GM18526 (cell line): Measurements from ENCODE around the gene NPR1.

Experiments used
- POLR2A ChIP-seq: IDR thresholded peaks from 3 replicates; pipeline ENCODE4 v1.6.1; 2011; ENCODE audit not compliant: insufficient read length; ENCODE audit errors: extremely low read depth

NPR1 gene

DNA sequence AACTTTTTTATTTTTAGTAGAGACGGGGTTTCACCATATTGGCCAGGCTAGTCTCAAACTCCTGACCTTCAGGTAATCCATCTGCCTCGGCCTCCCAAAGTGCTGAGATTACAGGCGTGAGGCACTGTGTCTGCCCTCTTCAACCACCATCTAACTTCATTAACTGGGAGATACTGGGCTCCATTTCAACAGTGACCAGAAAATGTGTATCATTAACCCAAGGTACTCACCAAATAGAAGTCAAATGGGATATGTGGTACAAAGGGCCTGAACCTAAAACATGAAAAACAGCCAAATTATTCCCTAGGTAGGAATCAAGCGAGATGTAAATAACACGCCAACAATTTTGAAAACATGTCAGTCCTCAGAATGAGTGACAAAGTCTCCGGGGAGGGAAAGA, 8.9 kb upstream of the NPR1 start:
- no peak for TF ChIP-seq POLR2A

GRCh38 chr1:153670257-153670858, 8.1 kb upstream of the NPR1 start:
- no peak for TF ChIP-seq POLR2A

DNA sequence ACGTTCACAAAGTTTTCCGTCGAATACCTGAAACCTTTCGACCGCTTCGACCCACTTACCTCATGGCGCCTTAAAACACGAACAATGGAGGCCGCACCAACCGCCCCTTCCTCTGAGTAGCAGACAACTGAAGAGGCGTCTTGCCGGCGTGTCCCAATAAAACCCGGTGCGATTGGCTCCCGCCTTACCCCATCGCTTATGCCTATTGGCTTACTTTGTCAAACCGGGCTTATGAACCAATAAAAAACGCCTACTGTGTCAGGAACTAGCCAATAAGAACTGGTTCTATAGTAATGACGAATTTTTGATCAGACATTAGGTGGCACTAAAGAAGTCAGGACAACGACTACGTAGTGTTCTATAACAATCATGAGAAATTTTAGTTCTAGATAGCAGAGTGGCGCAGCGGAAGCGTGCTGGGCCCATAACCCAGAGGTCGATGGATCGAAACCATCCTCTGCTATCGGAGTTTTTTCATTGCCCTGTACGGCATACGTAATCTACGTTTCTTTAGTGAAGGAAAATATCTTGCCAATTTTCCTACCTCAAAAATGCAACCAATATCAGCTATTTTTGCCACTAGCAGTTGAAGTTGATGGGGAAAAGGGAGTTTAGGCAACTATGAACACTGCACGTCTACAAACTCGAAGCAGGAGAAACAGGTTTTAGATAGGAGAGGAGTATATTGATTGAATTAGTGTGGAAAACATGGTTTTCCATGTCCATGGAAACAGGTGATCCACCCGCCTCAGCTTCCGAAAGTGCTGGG, 7.4 kb upstream of the NPR1 start, which contains the start of gene ILF2:
ILF2 (minus strand) TSS at position 135 of the 769 bp plus-strand sequence; CDS start at position 64, 71 bp downstream.
- peak; percentile 82 for TF ChIP-seq POLR2A

DNA sequence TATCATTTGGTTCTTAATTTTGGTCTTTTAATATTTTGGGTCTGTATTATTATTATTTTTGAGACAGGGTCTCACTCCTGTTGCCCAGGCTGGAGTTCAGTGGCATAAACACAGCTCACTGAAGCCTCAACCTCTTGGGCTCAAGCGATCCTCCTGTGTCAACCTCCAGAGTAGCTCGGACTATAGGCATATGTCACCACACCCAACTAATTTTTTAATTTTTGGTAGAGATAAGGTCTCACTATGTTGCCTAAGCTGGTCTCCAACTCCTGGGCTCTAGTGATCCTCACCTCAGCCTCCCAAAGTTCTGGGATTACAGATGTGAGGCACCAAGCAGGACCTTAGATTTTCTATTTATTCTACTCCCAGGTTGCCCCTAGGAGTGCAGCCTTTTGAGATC, 5.0 kb upstream of the NPR1 start:
- TF ChIP-seq POLR2A: no peak

DNA sequence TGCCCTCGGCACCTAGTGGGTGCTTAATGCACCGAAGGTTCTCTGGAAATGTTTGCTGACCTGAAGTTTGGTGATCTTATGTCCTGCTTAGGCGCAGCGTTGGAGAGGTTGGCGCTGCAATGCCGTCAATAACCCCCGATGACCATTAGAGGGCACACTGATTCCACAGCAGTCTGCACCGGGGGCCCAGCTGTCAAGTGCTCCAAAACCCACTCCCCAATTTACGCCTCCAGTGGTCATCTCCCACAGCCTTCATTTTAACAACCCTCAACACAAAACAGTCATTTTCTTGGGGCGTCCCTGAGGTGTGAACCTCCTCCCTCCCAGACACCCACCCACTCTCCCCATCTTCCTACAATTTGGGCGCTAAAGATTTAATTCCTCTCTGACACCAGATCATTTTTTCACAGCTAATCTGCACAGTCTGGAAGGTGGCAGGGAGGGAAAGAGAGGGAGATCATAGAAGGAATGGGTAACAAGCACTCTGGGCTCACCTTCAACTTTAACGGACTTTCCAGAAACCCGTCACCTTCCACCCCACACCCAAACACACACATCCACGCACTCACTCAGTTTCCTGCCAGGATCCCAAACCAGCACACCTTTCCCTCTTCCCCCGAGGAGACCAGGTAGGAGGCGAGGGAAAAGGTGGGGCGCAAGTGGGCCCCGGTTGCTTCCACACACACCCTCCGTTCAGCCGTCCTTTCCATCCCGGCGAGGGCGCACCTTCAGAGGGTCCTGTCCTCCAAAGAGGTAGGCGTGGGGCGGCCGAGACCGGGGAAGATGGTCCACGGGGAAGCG, 570 bp upstream of the NPR1 start:
- TF ChIP-seq POLR2A: no peak

DNA sequence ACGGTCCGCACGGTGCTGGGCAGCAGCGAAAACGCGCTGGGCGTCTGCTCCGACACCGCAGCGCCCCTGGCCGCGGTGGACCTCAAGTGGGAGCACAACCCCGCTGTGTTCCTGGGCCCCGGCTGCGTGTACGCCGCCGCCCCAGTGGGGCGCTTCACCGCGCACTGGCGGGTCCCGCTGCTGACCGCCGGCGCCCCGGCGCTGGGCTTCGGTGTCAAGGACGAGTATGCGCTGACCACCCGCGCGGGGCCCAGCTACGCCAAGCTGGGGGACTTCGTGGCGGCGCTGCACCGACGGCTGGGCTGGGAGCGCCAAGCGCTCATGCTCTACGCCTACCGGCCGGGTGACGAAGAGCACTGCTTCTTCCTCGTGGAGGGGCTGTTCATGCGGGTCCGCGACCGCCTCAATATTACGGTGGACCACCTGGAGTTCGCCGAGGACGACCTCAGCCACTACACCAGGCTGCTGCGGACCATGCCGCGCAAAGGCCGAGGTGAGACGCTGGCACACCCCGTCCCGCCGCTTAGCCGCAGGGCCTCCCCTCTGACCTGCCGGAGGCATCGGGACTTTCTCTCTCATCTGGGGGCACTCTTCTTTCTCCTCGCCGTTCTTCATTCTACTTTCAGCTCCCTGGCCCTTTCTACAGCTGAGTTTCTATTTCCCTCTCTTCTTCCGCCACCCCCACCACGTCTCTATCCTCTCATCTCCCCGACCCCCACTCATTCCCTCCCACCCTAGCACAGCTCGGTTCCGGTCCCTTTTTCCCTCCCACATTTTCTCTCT, 1.0 kb downstream of the NPR1 start:
- TF ChIP-seq POLR2A: no peak

DNA sequence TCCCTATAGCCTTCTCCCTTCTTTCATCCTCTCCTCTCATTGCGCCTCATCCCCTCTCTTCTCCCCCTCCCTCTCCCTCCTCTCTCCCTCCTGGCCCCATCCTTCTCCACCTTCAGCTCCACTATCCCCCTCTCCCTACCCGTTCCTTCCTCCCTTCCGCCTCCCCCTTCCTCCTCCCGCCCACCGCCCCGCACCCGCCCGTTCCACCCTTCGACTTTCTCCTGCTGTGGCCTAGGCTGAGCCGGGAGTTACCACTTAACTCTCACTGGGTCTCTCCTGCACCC, 1.6 kb downstream of the NPR1 start:
- TF ChIP-seq POLR2A: no peak

DNA sequence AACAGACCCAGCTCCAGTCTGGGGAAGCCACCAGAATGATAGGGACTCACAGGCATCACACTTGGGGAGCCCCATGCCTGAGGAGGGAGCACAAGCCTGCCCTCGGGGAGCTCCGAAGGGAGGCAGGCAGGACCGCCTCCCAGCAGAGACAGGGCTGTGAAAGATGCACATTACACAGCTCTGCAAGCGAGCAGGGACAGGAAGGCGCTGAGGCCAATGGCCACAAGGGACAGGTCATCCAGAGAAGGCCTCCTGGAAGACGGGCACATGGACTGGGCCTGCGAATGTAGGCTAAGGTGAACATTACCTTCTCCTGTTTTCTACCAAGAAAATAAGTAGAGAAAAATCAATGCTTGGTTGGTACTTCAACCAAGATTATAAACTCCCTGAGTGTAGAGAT, 4.2 kb downstream of the NPR1 start:
- no peak for TF ChIP-seq POLR2A

DNA sequence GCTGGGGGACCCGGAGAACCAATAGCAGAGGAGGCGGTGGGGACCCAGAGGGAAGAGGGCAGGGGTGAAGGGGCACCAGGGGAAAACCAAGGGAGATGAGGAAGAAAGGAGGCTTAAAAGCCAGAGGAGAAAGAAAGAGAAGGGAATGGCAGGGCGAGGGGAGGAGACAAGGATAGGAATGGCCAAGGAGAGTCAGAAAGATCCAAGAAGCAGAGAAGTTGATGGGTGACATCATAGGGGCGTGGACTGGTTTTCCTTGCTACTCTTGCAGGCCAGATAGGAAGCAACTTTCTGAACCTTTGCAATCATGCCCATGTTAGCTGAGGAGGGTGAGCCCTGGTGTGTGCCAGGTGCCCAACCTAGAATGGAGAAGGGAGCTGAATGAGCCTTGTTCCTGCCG, 5.4 kb downstream of the NPR1 start:
- TF ChIP-seq POLR2A: no peak

- no peak for TF ChIP-seq POLR2A
These were observed 6.4 kb downstream of the NPR1 start for GRCh38 chr1:153684892-153685291.

- no peak for TF ChIP-seq POLR2A
These were observed 7.3 kb downstream of the NPR1 start for GRCh38 chr1:153685544-153686340.

DNA sequence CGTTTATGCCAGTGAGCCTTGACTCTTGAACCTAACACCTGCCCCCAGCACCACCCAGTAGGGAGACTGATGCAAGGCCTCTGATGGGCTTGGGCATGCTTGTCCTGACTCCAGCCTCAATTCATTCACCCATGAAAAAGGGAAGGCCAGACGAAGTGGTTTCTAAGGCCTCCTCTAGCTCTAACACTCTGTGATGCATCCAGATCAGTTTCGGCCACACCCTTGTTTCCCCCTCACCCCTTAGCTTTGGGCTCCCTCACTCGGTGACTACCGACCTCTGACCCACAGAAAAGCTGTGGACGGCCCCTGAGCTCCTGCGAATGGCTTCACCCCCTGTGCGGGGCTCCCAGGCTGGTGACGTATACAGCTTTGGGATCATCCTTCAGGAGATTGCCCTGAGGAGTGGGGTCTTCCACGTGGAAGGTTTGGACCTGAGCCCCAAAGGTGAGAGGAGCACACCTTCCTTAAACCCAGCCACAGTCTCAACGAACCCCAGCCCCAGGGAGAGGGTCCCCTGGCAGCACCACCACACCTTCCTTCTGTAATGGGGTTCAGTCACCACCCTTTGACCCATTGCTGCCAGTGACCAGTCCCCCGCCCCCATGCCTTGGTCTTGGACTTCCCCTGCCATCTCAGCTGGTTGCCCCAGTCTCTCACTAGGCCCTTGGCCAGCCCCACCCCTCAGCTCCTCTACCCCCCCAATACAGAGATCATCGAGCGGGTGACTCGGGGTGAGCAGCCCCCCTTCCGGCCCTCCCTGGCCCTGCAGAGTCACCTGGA, 9.0 kb downstream of the NPR1 start:
- TF ChIP-seq POLR2A: no peak

GRCh38 chr1:153688276-153688675, 9.8 kb downstream of the NPR1 start:
- TF ChIP-seq POLR2A: no peak
